NCI-H345 (cell line): ENCODE measurements around the gene NDUFC2.
"Not testable (repeated sequence)": the region's sequence is repeated elsewhere in the genome, so short reads cannot be mapped to it uniquely, and the experiment has no call there.

ENCODE experiments used
- DNase-seq: peaks from one replicate; lab custom pipeline; 2025; lab: John Stamatoyannopoulos, UW

NDUFC2 gene

GRCh38 chr11:78079232-78080083, at the start of gene NDUFC2:
NDUFC2 (minus strand) TSS chr11:78079862; CDS start chr11:78079744, 118 bp downstream.
- DNase-seq, result peak; percentile 82

GRCh38 chr11:78127403-78127802, 47.7 kb upstream of the NDUFC2 start:
- no peak for DNase-seq

- DNase-seq, result no peak
These were observed 33.1 kb upstream of the NDUFC2 start for GRCh38 chr11:78112582-78113275.

GRCh38 chr11:78111298-78111697, 31.6 kb upstream of the NDUFC2 start:
- no peak for DNase-seq

- no peak for DNase-seq
These were observed 31.2 kb upstream of the NDUFC2 start for GRCh38 chr11:78110830-78111229.

GRCh38 chr11:78110351-78110750, 30.7 kb upstream of the NDUFC2 start:
- DNase-seq, result no peak

GRCh38 chr11:78109081-78110015, 29.7 kb upstream of the NDUFC2 start:
- no peak for DNase-seq

GRCh38 chr11:78100676-78101472, 21.2 kb upstream of the NDUFC2 start:
- DNase-seq, result peak; percentile 79

GRCh38 chr11:78100261-78100660, 20.6 kb upstream of the NDUFC2 start:
- peak; percentile 80 for DNase-seq

- DNase-seq, result peak; percentile 42
These were observed 20.0 kb upstream of the NDUFC2 start for GRCh38 chr11:78099666-78100065.

- no peak for DNase-seq
These were observed 18.2 kb upstream of the NDUFC2 start for GRCh38 chr11:78097666-78098385.

- DNase-seq, result no peak
These were observed 14.6 kb upstream of the NDUFC2 start for GRCh38 chr11:78094250-78094649.

- DNase-seq, result not testable (repeated sequence)
These were observed 6.9 kb upstream of the NDUFC2 start for GRCh38 chr11:78086521-78087074.

GRCh38 chr11:78085972-78086371, 6.3 kb upstream of the NDUFC2 start:
- peak; percentile 70 for DNase-seq

- not testable (repeated sequence) for DNase-seq
These were observed 4.8 kb upstream of the NDUFC2 start for GRCh38 chr11:78084506-78084905.

- no peak for DNase-seq
These were observed 3.4 kb upstream of the NDUFC2 start for GRCh38 chr11:78083021-78083420.

- DNase-seq, result no peak
These were observed 2.5 kb upstream of the NDUFC2 start for GRCh38 chr11:78082146-78082545.

- no peak for DNase-seq
These were observed 1.9 kb upstream of the NDUFC2 start for GRCh38 chr11:78081583-78081982.

GRCh38 chr11:78080818-78081495, 1.3 kb upstream of the NDUFC2 start:
- no peak for DNase-seq
